Measurements from ENCODE around the gene GRWD1.

The GRWD1 gene

DNA sequence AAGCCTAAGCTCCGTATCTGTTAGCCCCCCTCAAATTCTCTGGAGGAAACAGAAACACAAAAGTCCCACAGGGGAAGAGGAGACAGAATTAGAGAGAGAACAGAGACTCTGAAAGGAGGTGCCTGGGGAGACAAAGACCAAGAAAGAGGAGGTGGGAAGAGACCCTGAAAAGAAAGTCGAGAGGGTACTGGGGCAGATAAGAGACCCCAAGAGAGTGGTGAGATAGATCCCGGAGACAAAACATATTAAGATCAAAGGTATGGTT is 915 bp upstream of the GRWD1 start:
- H3K27ac ChIP-seq (ENCODE audit: poor library complexity, severe bottlenecking) = peak overlapping the region; percentile 56
- peaks cover 27% of the 10 kb centered on the region for H3K36me3 ChIP-seq (ENCODE audit: low read depth)
- H3K27me3 ChIP-seq (ENCODE audit: insufficient read depth, poor library complexity, severe bottlenecking) = peaks cover 12% of the 10 kb centered on the region
- peaks cover 6% of the 10 kb centered on the region for H3K4me1 ChIP-seq (ENCODE audit: insufficient read depth, poor library complexity, severe bottlenecking)
- H3K4me3 ChIP-seq (ENCODE audit: severe bottlenecking) = peak overlapping the region; percentile 84
- H3K9me3 ChIP-seq (ENCODE audit: severe bottlenecking) = no peaks in the 10 kb centered on the region
- DNase-seq (ENCODE audit: low spot score) = no peak
- TF ChIP-seq, protein P1, sequence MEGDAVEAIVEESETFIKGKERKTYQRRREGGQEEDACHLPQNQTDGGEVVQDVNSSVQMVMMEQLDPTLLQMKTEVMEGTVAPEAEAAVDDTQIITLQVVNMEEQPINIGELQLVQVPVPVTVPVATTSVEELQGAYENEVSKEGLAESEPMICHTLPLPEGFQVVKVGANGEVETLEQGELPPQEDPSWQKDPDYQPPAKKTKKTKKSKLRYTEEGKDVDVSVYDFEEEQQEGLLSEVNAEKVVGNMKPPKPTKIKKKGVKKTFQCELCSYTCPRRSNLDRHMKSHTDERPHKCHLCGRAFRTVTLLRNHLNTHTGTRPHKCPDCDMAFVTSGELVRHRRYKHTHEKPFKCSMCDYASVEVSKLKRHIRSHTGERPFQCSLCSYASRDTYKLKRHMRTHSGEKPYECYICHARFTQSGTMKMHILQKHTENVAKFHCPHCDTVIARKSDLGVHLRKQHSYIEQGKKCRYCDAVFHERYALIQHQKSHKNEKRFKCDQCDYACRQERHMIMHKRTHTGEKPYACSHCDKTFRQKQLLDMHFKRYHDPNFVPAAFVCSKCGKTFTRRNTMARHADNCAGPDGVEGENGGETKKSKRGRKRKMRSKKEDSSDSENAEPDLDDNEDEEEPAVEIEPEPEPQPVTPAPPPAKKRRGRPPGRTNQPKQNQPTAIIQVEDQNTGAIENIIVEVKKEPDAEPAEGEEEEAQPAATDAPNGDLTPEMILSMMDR (IDR thresholded peaks at IDR 0.05; ENCODE audit: poor library complexity, severe bottlenecking) = no peak
- ATAC-seq (ENCODE audit: low read depth) = no peak; the same call in 2 of the 3 replicates

DNA sequence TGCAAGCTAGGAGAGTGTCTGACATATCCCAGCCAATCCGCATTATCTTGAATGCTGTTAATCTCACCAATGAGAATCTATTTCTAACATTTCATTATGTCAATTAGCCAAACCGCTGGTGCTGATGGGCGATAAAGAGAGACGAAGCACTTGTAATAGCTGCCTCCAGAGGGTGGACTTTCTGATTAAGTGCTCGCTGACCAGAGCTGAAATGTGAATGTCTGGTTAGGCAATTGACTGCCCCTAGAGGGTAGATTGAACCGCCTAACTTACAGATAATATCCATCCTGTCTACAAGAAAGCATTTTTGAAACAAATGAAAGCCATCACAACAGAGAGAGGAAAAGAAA is 552 bp upstream of the GRWD1 start:
- Histone ChIP-seq H3K27ac (ENCODE audit: poor library complexity, severe bottlenecking) (peak overlapping the region; percentile 56), H3K9me3 (ENCODE audit: severe bottlenecking) (no peaks in the 10 kb centered on the region), H3K4me1 (ENCODE audit: insufficient read depth, poor library complexity, severe bottlenecking) (peaks cover 6% of the 10 kb centered on the region), H3K27me3 (ENCODE audit: insufficient read depth, poor library complexity, severe bottlenecking) (peaks cover 12% of the 10 kb centered on the region), H3K36me3 (ENCODE audit: low read depth) (peaks cover 30% of the 10 kb centered on the region), H3K4me3 (ENCODE audit: severe bottlenecking) (peak overlapping the region; percentile 84)
- TF ChIP-seq, protein P1 (IDR thresholded peaks at IDR 0.05; ENCODE audit: poor library complexity, severe bottlenecking) = peak; percentile 82
- ATAC-seq (ENCODE audit: low read depth) (peak; percentile 79), DNase-seq (ENCODE audit: low spot score) (no peak)

DNA sequence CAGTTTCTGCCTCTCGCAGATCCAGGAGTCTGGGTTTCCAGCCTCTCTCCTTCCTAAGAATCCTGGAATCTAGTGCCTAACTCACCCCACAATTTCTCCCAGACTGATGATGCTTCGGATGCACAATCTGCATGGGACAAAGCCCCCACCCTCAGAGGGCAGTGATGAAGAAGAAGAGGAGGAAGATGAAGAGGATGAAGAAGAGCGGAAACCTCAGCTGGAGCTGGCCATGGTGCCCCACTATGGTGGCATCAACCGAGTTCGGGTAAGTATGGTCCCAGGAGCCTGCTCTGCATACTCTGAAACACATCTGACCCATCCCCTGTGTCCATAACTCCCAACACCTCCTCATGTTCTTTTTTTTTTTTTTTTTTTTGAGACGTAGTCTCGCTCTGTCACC is 796 bp downstream of the GRWD1 start:
- no peak for DNase-seq (ENCODE audit: low spot score)
- ATAC-seq (ENCODE audit: low read depth) = no peak
- peaks cover 6% of the 10 kb centered on the region for H3K4me1 ChIP-seq (ENCODE audit: insufficient read depth, poor library complexity, severe bottlenecking)
- TF ChIP-seq, protein P1 (IDR thresholded peaks at IDR 0.05; ENCODE audit: poor library complexity, severe bottlenecking) = no peak
- peak overlapping the region; percentile 56 for H3K27ac ChIP-seq (ENCODE audit: poor library complexity, severe bottlenecking)
- peak overlapping the region; percentile 84 for H3K4me3 ChIP-seq (ENCODE audit: severe bottlenecking)
- H3K36me3 ChIP-seq (ENCODE audit: low read depth) = peaks cover 44% of the 10 kb centered on the region
- H3K27me3 ChIP-seq (ENCODE audit: insufficient read depth, poor library complexity, severe bottlenecking) = peaks cover 12% of the 10 kb centered on the region
- no peaks in the 10 kb centered on the region for H3K9me3 ChIP-seq (ENCODE audit: severe bottlenecking)

DNA sequence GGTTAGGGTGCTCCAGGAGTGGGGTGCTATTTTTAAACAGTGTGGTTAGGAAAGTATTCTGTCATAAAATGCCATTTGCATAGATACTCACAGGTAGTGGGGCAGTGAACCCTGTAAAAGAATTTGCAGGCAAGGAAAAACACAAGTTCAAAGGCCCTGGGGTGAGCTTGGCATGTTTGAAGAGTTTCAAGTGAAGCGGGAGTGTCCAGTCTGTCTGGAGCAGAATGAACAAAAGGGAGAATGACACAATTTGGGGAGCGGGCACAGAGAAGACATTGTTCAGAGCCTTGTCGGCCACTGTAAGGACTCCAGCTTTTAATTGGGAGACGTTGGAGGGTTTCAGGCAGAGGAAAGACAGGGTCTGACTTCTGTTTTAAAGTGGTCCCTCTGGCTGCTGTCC is 2.8 kb downstream of the GRWD1 start:
- Histone ChIP-seq H3K9me3 (ENCODE audit: severe bottlenecking) (no peaks in the 10 kb centered on the region), H3K36me3 (ENCODE audit: low read depth) (peaks cover 62% of the 10 kb centered on the region)

DNA sequence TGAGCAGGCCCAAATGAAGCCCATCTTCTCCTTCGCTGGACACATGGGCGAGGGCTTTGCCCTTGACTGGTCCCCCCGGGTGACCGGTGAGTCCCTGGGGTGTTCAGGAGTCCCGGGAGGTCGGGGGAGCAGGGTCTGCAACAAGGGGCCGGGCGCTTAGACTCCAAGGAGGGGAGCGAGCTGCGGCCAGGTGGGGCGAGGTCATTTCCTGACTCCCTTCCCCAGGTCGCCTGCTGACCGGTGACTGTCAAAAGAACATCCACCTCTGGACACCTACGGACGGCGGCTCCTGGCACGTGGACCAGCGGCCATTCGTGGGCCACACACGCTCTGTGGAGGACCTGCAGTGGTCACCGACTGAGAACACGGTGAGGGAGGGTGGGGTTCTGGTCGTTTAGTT is 4.7 kb downstream of the GRWD1 start:
- Histone ChIP-seq H3K27ac (ENCODE audit: poor library complexity, severe bottlenecking) (no peak overlapping the region), H3K9me3 (ENCODE audit: severe bottlenecking) (no peaks in the 10 kb centered on the region), H3K4me3 (ENCODE audit: severe bottlenecking) (no peak overlapping the region), H3K4me1 (ENCODE audit: insufficient read depth, poor library complexity, severe bottlenecking) (no peaks in the 10 kb centered on the region), H3K36me3 (ENCODE audit: low read depth) (peaks cover 67% of the 10 kb centered on the region), H3K27me3 (ENCODE audit: insufficient read depth, poor library complexity, severe bottlenecking) (no peaks in the 10 kb centered on the region)
- TF ChIP-seq, protein P1 (IDR thresholded peaks at IDR 0.05; ENCODE audit: poor library complexity, severe bottlenecking) = no peak
- ATAC-seq (ENCODE audit: low read depth) (no peak), DNase-seq (ENCODE audit: low spot score) (no peak)

More for the DNA sequence above, 2.8 kb downstream of the GRWD1 start:
- no peak for ATAC-seq (ENCODE audit: low read depth)
- TF ChIP-seq, protein P1 (IDR thresholded peaks at IDR 0.05; ENCODE audit: poor library complexity, severe bottlenecking) = no peak
- no peak overlapping the region for H3K27ac ChIP-seq (ENCODE audit: poor library complexity, severe bottlenecking)
- H3K27me3 ChIP-seq (ENCODE audit: insufficient read depth, poor library complexity, severe bottlenecking) = peaks cover 10% of the 10 kb centered on the region
- peaks cover 6% of the 10 kb centered on the region for H3K4me1 ChIP-seq (ENCODE audit: insufficient read depth, poor library complexity, severe bottlenecking)
- no peak overlapping the region for H3K4me3 ChIP-seq (ENCODE audit: severe bottlenecking)
- DNase-seq (ENCODE audit: low spot score) = no peak
